HUDEP-2 (cell line): ENCODE measurements around the gene MBOAT7.
"Not testable (repeated sequence)": the region's sequence is repeated elsewhere in the genome, so short reads cannot be mapped to it uniquely, and the experiment has no call there.

Experiments
- DNase-seq, 76 experiments: peaks; one replicate each; lab custom pipeline; 2025; ENCODE audit not compliant: unreplicated experiment in 76 of 76; lab: John Stamatoyannopoulos, UW

MBOAT7 gene

GRCh38 chr19:54189145-54189734 lies at the start of gene MBOAT7:
Gene MBOAT7 (minus strand): TSS chr19:54189580. CDS start chr19:54188508, 1,072 bp downstream.
- DNase-seq = peak in 6 of 76 experiments; percentile 65 to 99 (median 82)

- DNase-seq = no peak
Observed at GRCh38 chr19:54233941-54234340, 44.6 kb upstream of the MBOAT7 start.

- peak in 75 of 76 experiments; percentile 51 to 94 (median 86) for DNase-seq
Observed at GRCh38 chr19:54231077-54231931, 41.9 kb upstream of the MBOAT7 start.

- no peak for DNase-seq
Observed at GRCh38 chr19:54230031-54230430, 40.7 kb upstream of the MBOAT7 start.

- DNase-seq = no peak
Observed at GRCh38 chr19:54229146-54229545, 39.8 kb upstream of the MBOAT7 start.

GRCh38 chr19:54224619-54225018 lies 35.2 kb upstream of the MBOAT7 start:
- not testable (repeated sequence) for DNase-seq

GRCh38 chr19:54223937-54224281 lies 34.5 kb upstream of the MBOAT7 start:
- DNase-seq = not testable (repeated sequence)

GRCh38 chr19:54223277-54223936 lies 34.0 kb upstream of the MBOAT7 start:
- not testable (repeated sequence) for DNase-seq

GRCh38 chr19:54222474-54223276 lies 33.3 kb upstream of the MBOAT7 start, which contains the start of gene LILRB3:
Gene LILRB3 (minus strand): TSS chr19:54223007. CDS start chr19:54222976, 31 bp downstream.
- peak in 1 of 76 experiments; percentile 12 for DNase-seq

GRCh38 chr19:54221947-54222346 lies 32.6 kb upstream of the MBOAT7 start:
- DNase-seq = not testable (repeated sequence)

GRCh38 chr19:54219702-54220101 lies 30.3 kb upstream of the MBOAT7 start:
- not testable (repeated sequence) for DNase-seq

- no peak for DNase-seq
Observed at GRCh38 chr19:54218960-54219661, 29.7 kb upstream of the MBOAT7 start.

GRCh38 chr19:54218259-54218658 lies 28.9 kb upstream of the MBOAT7 start:
- no peak for DNase-seq

GRCh38 chr19:54217517-54218247 lies 28.3 kb upstream of the MBOAT7 start:
- not testable (repeated sequence) for DNase-seq

- no peak for DNase-seq
Observed at GRCh38 chr19:54216869-54217268, 27.5 kb upstream of the MBOAT7 start.

- not testable (repeated sequence) for DNase-seq
Observed at GRCh38 chr19:54214734-54215133, 25.4 kb upstream of the MBOAT7 start.

- peak in 11 of 76 experiments; percentile 3 to 43 (median 20) for DNase-seq
Observed at GRCh38 chr19:54214217-54214616, 24.8 kb upstream of the MBOAT7 start.

- no peak for DNase-seq
Observed at GRCh38 chr19:54211235-54211634, 21.9 kb upstream of the MBOAT7 start.

GRCh38 chr19:54209811-54210494 lies 20.6 kb upstream of the MBOAT7 start:
- peak in 75 of 76 experiments; percentile 61 to 99 (median 95) for DNase-seq
